HepG2 (cell line): ENCODE results near the gene SMURF1. TPM values are rescaled to one million over a fixed set of nuclear protein-coding genes. Genes with fewer than 3 reads are reported as not detected.
A peak's percentile ranks its signal among the peaks of the same experiment; 100 is the strongest.

Source experiments
- ATAC-seq: fragments of 200-7000 bp; cut with Tn5 transposase; 3 replicates; pipeline ENCODE4 v1.9.1; 2020; ENCODE audit warnings: mild to moderate bottlenecking, moderate library complexity
- BruUV-seq: library from RNA; stranded (reverse); fragments of 400-500 nt; replicated peaks from 2 replicates; lab custom pipeline; 2021; lab: Mats Ljungman, UMichigan
- CTCF ChIA-PET: fragments of 300-600 bp; formaldehyde crosslinking; extraction: SDS; loops from one replicate; lab custom pipeline; 2021; ENCODE audit warnings: low total read pairs, inconsistent platforms, low intra/inter-chr PET ratio; lab: Yijun Ruan, JAX
- POLR2A ChIA-PET: fragments of 350-600 bp; sonication (Branson Sonifier 250); formaldehyde crosslinking; loops from one replicate; lab custom pipeline; 2020; ENCODE audit warnings: antibody characterized with exemption, inconsistent platforms; lab: Yijun Ruan, JAX
- DNase-seq: peaks from one replicate; pipeline ENCODE4 v3.0.0-alpha.2; 2015; ENCODE audit warnings: low spot score
- FAIRE-seq: peaks from 3 replicates; lab custom pipeline; 2011; peaks lifted over from hg19 to GRCh38; lab: Jason Lieb, UNC
- H2AFZ ChIP-seq: one replicate; pipeline ENCODE4 v1.6.1; 2011; ENCODE audit warnings: low read length, inconsistent platforms
- H3K27ac ChIP-seq: fragments of 300-600 bp; 3 replicates; pipeline ENCODE4 v1.8.0; 2011; ENCODE audit warnings: mixed run types, mild to moderate bottlenecking, mixed read lengths, low read length, inconsistent platforms; ENCODE audit not compliant: insufficient read depth; ENCODE audit errors: extremely low read length
- H3K27me3 ChIP-seq, 2 experiments: fragments of 200-600 bp in 1 of 2; 2 replicates in 1 of 2; 3 replicates in 1 of 2; pipeline versions ENCODE4 v1.6.0 to v1.8.0; 2011; ENCODE audit warnings: low read length in 2 of 2, mild to moderate bottlenecking in 2 of 2, moderate library complexity in 2 of 2, inconsistent platforms in 1 of 2; ENCODE audit not compliant: insufficient read depth in 2 of 2, control insufficient read depth in 1 of 2
- H3K36me3 ChIP-seq, 2 experiments: fragments of 200-600 bp in 1 of 2; replicated peaks in 1 of 2; 2 replicates in 1 of 2; 3 replicates in 1 of 2; pipeline versions ENCODE4 v1.5.1 to v1.8.0; 2011; ENCODE audit warnings: low read length in 2 of 2, inconsistent platforms in 1 of 2; ENCODE audit not compliant: insufficient read depth in 2 of 2, control insufficient read depth in 1 of 2
- H3K4me1 ChIP-seq: 2 replicates; pipeline ENCODE4 v1.5.1; 2012; ENCODE audit warnings: low read length, inconsistent platforms; ENCODE audit not compliant: insufficient read depth
- H3K4me2 ChIP-seq: 2 replicates; pipeline ENCODE4 v1.6.0; 2011; ENCODE audit warnings: low read depth, low read length, inconsistent platforms
- H3K4me3 ChIP-seq, 3 experiments: fragments of 200-600 bp in 1 of 3; sonication (generic), shearing (Covaris generic) in 1 of 3; replicated peaks in 1 of 3; 2 replicates each; pipeline ENCODE4 v1.5.1; 2011 to 2016; ENCODE audit warnings: low read length in 3 of 3, inconsistent platforms in 2 of 3, low read depth in 2 of 3, mild to moderate bottlenecking in 2 of 3, control low read depth in 1 of 3, mixed read lengths in 1 of 3; ENCODE audit not compliant: insufficient read depth in 1 of 3
- H3K79me2 ChIP-seq: one replicate; pipeline ENCODE4 v1.6.1; 2011; ENCODE audit warnings: low read length, inconsistent platforms; ENCODE audit not compliant: insufficient read depth
- H3K9ac ChIP-seq: 2 replicates; pipeline ENCODE4 v1.6.0; 2011; ENCODE audit warnings: mild to moderate bottlenecking, low read depth, low read length, inconsistent platforms; ENCODE audit not compliant: insufficient read depth
- H3K9me3 ChIP-seq: 2 replicates; pipeline ENCODE4 v1.5.1; 2012; ENCODE audit warnings: mild to moderate bottlenecking, low read length
- H4K20me1 ChIP-seq: 2 replicates; pipeline ENCODE4 v1.6.0; 2011; ENCODE audit warnings: inconsistent platforms, mild to moderate bottlenecking, low read length, moderate library complexity; ENCODE audit not compliant: insufficient read depth
- ARNT2 ChIP-seq: sonication (generic); formaldehyde crosslinking; IDR thresholded peaks from 2 replicates; pipeline ENCODE4 v1.8.0; 2022; ENCODE audit warnings: mild to moderate bottlenecking, low read depth, missing genetic modification reagents, moderate library complexity
- BCL3 ChIP-seq: sonication (generic); formaldehyde crosslinking; IDR thresholded peaks from 2 replicates; pipeline ENCODE4 v1.5.1; 2020; ENCODE audit warnings: mild to moderate bottlenecking, missing genetic modification reagents, moderate library complexity
- CHD2 ChIP-seq: IDR thresholded peaks from 2 replicates; pipeline ENCODE4 v1.6.1; 2011; ENCODE audit warnings: low read depth, low read length, improper control_type of control experiment
- DR1 ChIP-seq: sonication (generic); formaldehyde crosslinking; IDR thresholded peaks from 2 replicates; pipeline ENCODE4 v1.8.0; 2021; ENCODE audit warnings: mild to moderate bottlenecking, missing genetic modification reagents, inconsistent platforms
- HOMEZ ChIP-seq: IDR thresholded peaks from 2 replicates; pipeline ENCODE4 v1.6.1; 2016; ENCODE audit warnings: low read depth
- IRX3 ChIP-seq: sonication (generic); formaldehyde crosslinking; IDR thresholded peaks from 2 replicates; pipeline ENCODE4 v1.8.1; 2023; ENCODE audit warnings: mild to moderate bottlenecking, low read depth, missing genetic modification reagents, borderline replicate concordance
- JUNB ChIP-seq: sonication (generic); formaldehyde crosslinking; IDR thresholded peaks from 2 replicates; pipeline ENCODE4 v1.8.0; 2022; ENCODE audit warnings: missing genetic modification reagents, mild to moderate bottlenecking, borderline replicate concordance
- MAZ ChIP-seq, 2 experiments: sonication (generic) in 1 of 2; formaldehyde crosslinking in 1 of 2; IDR thresholded peaks; 2 replicates each; pipeline versions ENCODE4 v1.5.0 to v1.6.1; 2012 to 2020; ENCODE audit warnings: low read depth in 2 of 2, mild to moderate bottlenecking in 2 of 2, borderline replicate concordance in 1 of 2, improper control_type of control experiment in 1 of 2, low read length in 1 of 2, missing genetic modification reagents in 1 of 2, moderate library complexity in 1 of 2
- MXI1 ChIP-seq: IDR thresholded peaks from 3 replicates; pipeline ENCODE4 v1.6.1; 2012; ENCODE audit warnings: low read depth, low read length, inconsistent platforms, borderline replicate concordance
- ZKSCAN5 ChIP-seq: sonication (generic); formaldehyde crosslinking; IDR thresholded peaks from 2 replicates; pipeline ENCODE4 v1.5.1; 2020; ENCODE audit warnings: mild to moderate bottlenecking, missing genetic modification reagents
- ZNF274 ChIP-seq: sonication (generic); formaldehyde crosslinking; IDR thresholded peaks from 2 replicates; pipeline ENCODE4 v1.5.1; 2020; ENCODE audit warnings: mild to moderate bottlenecking, missing genetic modification reagents
- ZNF343 ChIP-seq: sonication (generic); formaldehyde crosslinking; IDR thresholded peaks from 2 replicates; pipeline ENCODE4 v1.4.0; 2020; ENCODE audit warnings: mild to moderate bottlenecking, missing genetic modification reagents
- ZNF382 ChIP-seq: sonication (generic); formaldehyde crosslinking; IDR thresholded peaks from 2 replicates; pipeline ENCODE4 v1.5.0; 2020; ENCODE audit warnings: missing genetic modification reagents, mild to moderate bottlenecking, borderline replicate concordance
- ZNF710 ChIP-seq: sonication (generic); formaldehyde crosslinking; IDR thresholded peaks from 2 replicates; pipeline ENCODE4 v1.5.0; 2020; ENCODE audit warnings: mild to moderate bottlenecking, missing genetic modification reagents, borderline replicate concordance
- ZSCAN12 ChIP-seq: sonication (generic); formaldehyde crosslinking; IDR thresholded peaks from 2 replicates; pipeline ENCODE4 v1.9.0; 2021; ENCODE audit warnings: mild to moderate bottlenecking, missing genetic modification reagents
- WGBS: methylation state at CpG from one replicate; pipeline ENCODE4 v1.1.6; 2017; ENCODE audit warnings: low lambda C conversion rate; 5-methylcytosine and 5-hydroxymethylcytosine counted together
- in situ Hi-C: cut with HindIII; loops from 2 replicates; pipeline ENCODE4 v1.10.0; 2017; ENCODE audit warnings: low pct_unique_long_range_greater_than_20kb; ENCODE audit not compliant: extremely low pct_ligation_motif_present
- intact Hi-C: fragments of 100-400 bp; cut with micrococcal nuclease; formaldehyde crosslinking; loops from one replicate; pipeline ENCODE4 v1.10.0; 2022; ENCODE audit not compliant: unreplicated experiment
- polyA plus RNA-seq, 8 experiments: library from polyadenylated mRNA; depleted of rRNA in 3 of 8; stranded (reverse) in 7 of 8; unstranded in 1 of 8; fragments of >200 nt; fragmentation: Illumina TruSeq in 4 of 8; extraction: Trizol in 4 of 8; gene quantifications; 2 replicates each; pipeline versions ENCODE4 v1.2.1 to v1.2.3, GENCODE V29; 2011 to 2016; ENCODE audit warnings: low read depth in 4 of 8, missing spikeins in 1 of 8, mixed read lengths in 1 of 8; ENCODE audit not compliant: insufficient read depth in 1 of 8
- total RNA-seq, 5 experiments: library from RNA; depleted of rRNA; stranded (reverse); fragments of >200 nt; fragmentation: Illumina TruSeq; extraction: Trizol; gene quantifications; 2 replicates each; pipeline ENCODE4 v1.2.3, GENCODE V29; 2016; ENCODE audit warnings: low read depth in 1 of 5

The SMURF1 gene
- total and polyA plus RNA-seq, 2 of the 13 experiments (the other 11 are each of a cell fraction or from before 2014, with no cell fraction given): 8.3 to 11.1 TPM

- Histone ChIP-seq H3K27ac (peak overlapping the region; percentile 47), H3K36me3 (no peaks in the 10 kb centered on the region), H3K27me3 (no peaks in the 10 kb centered on the region; a peak in 1 of 5 replicates), H3K9ac (no peak overlapping the region), H3K4me3 (peak overlapping the region; percentile 57 to 97 (median 89)), H3K4me2 (peak overlapping the region; percentile 61), H2AFZ (no peak overlapping the region), H3K4me1 (peaks cover 48% of the 10 kb centered on the region), H4K20me1 (peaks cover 3% of the 10 kb centered on the region; the same call in 1 of the 2 replicates), H3K9me3 (no peaks in the 10 kb centered on the region), H3K79me2 (peaks cover 36% of the 10 kb centered on the region)
- peak; percentile 80 for DNase-seq
- FAIRE-seq: peak; percentile 30
- peak; percentile 63 for ATAC-seq
- in situ Hi-C loops (loop anchor here (5.0 kb wide), 2 partner anchors 46 to 101 kb away; no protein-coding TSS in a partner anchor), intact Hi-C loops (loop anchor here (5.0 kb wide), 4 partner anchors 46 to 169 kb away; no protein-coding TSS in a partner anchor)
- 2% methylated on average over 33 of the region's 33 CpGs for WGBS
- BruUV-seq: no TSS peak
- ChIA-PET POLR2A (interaction anchor here (0.5 to 2.1 kb wide), 12 partner anchors 10 to 125 kb away, joined by 3 to 18 read pairs (median 4); no protein-coding TSS in a partner anchor), CTCF (no interaction called here)
- TF ChIP-seq ARNT2 (no peak), ZSCAN12 (CRISPR knock-in tag) (no peak), CHD2 (peak; percentile 71; the same call in 1 of the 2 replicates), ZNF343 (CRISPR knock-in tag) (no peak), ZNF710 (peak; percentile 46; the same call in 1 of the 2 replicates), IRX3 (CRISPR knock-in tag) (no peak), ZNF382 (CRISPR knock-in tag) (no peak), DR1 (no peak), ZKSCAN5 (CRISPR knock-in tag) (peak; percentile 92), JUNB (0 out of 2 replicates have a peak, but pooled peaks have one; percentile 19), ZNF274 (CRISPR knock-in tag) (no peak), MAZ (IDR thresholded peaks at IDR 0.05; ENCODE audit: borderline replicate concordance, low read depth, low read length) (peak; percentile 60; the same call in 1 of the 2 replicates), MAZ (CRISPR knock-in tag; IDR thresholded peaks at IDR 0.05; ENCODE audit: low read depth) (no peak), BCL3 (CRISPR knock-in tag) (no peak), HOMEZ (CRISPR knock-in tag) (no peak), MXI1 (no peak; the same call in 2 of the 3 replicates)
These were observed 984 bp downstream of the SMURF1 start for GRCh38 chr7:99142727-99143520.
